Endodermal cell (in vitro differentiated cells): ENCODE results near the gene DDAH1. TPM values are rescaled to one million over a fixed set of nuclear protein-coding genes. Genes with fewer than 3 reads are reported as not detected.

Experiments used
- DNase-seq: peaks from one replicate; pipeline ENCODE4 v3.0.0-alpha.2; 2017
- H3K27ac ChIP-seq: 2 replicates; pipeline ENCODE4 v1.5.1; 2013; ENCODE audit warnings: mild to moderate bottlenecking, low read depth, low read length, moderate library complexity
- H3K27me3 ChIP-seq: 2 replicates; pipeline ENCODE4 v1.6.1; 2013; ENCODE audit warnings: mild to moderate bottlenecking, low read length, moderate library complexity; ENCODE audit not compliant: insufficient read depth, control insufficient read depth, poor library complexity, severe bottlenecking
- H3K36me3 ChIP-seq: 2 replicates; pipeline ENCODE4 v1.7.0; 2013; ENCODE audit warnings: mild to moderate bottlenecking, low read length, moderate library complexity; ENCODE audit not compliant: control insufficient read depth, insufficient read depth
- H3K4me1 ChIP-seq: one replicate; pipeline ENCODE4 v1.7.0; 2013; ENCODE audit warnings: low read length; ENCODE audit not compliant: control insufficient read depth, insufficient read depth
- H3K4me3 ChIP-seq: 2 replicates; pipeline ENCODE4 v1.5.1; 2013; ENCODE audit warnings: mild to moderate bottlenecking, low read length, moderate library complexity
- H3K9ac ChIP-seq: 2 replicates; pipeline ENCODE4 v1.6.1; 2013; ENCODE audit warnings: mild to moderate bottlenecking, low read length, moderate library complexity; ENCODE audit not compliant: poor library complexity, severe bottlenecking; ENCODE audit errors: extremely low read depth
- H3K9me3 ChIP-seq: 2 replicates; pipeline ENCODE4 v1.6.1; 2013; ENCODE audit warnings: mild to moderate bottlenecking, low read length, moderate library complexity; ENCODE audit not compliant: control insufficient read depth
- H3K27ac Mint-ChIP-seq: 2 replicates; pipeline ENCODE4 v1.8.0; 2020; ENCODE audit warnings: mixed read lengths
- H3K27me3 Mint-ChIP-seq: 2 replicates; pipeline ENCODE4 v1.8.0; 2021; ENCODE audit warnings: mild to moderate bottlenecking, mixed read lengths; ENCODE audit not compliant: insufficient read depth
- H3K36me3 Mint-ChIP-seq: 2 replicates; pipeline ENCODE4 v1.8.0; 2020; ENCODE audit warnings: low read depth, mixed read lengths
- H3K4me1 Mint-ChIP-seq: 2 replicates; pipeline ENCODE4 v1.8.0; 2020; ENCODE audit warnings: mixed read lengths
- H3K4me3 Mint-ChIP-seq: 2 replicates; pipeline ENCODE4 v1.8.0; 2020; ENCODE audit warnings: mild to moderate bottlenecking, moderate library complexity, mixed read lengths
- H3K9me3 Mint-ChIP-seq: 2 replicates; pipeline ENCODE4 v1.8.0; 2020; ENCODE audit warnings: mild to moderate bottlenecking, mixed read lengths
- WGBS, 2 experiments: methylation state at CpG; one replicate each; pipeline versions ENCODE4 v1.1.5 to v1.1.7; 2013; ENCODE audit warnings: missing lambda C conversion rate in 2 of 2, mixed read lengths in 1 of 2; ENCODE audit not compliant: insufficient coverage in 1 of 2, insufficient read length in 1 of 2; 5-methylcytosine and 5-hydroxymethylcytosine counted together
- total RNA-seq, 2 donors: library from RNA; stranded (reverse); fragmentation: NEBNext Ultra II Directional in 1 of 2; extraction: Animal tissue kit (Norgen Biotek cat#: 25700) in 1 of 2; gene quantifications; 2 replicates in 1 of 2; 3 replicates in 1 of 2; pipeline ENCODE4 v1.2.1, GENCODE V29; 2021
- TF ChIP-seq, protein P1 (sequence below): fragments of 200-600 bp; sonication (generic); conservative IDR thresholded peaks from 2 replicates; pipeline ENCODE4 v1.5.0; 2021; ENCODE audit warnings: antibody characterized with exemption, mild to moderate bottlenecking

DDAH1 gene
- total RNA-seq, 2 donors from 2014 or later, result 16.3 to 22.8 TPM

GRCh38 chr1:85325920-85326319 is 139.0 kb downstream of the DDAH1 start:
- H3K9ac ChIP-seq, result no peak overlapping the region
- Mint-ChIP-seq H3K9me3 (no peaks in the 10 kb centered on the region), H3K4me3 (no peak overlapping the region), H3K36me3 (no peaks in the 10 kb centered on the region), H3K27ac (no peak overlapping the region), H3K4me1 (peaks cover 36% of the 10 kb centered on the region), H3K27me3 (no peaks in the 10 kb centered on the region)
- H3K4me1 ChIP-seq, result no peaks in the 10 kb centered on the region
- DNase-seq, result no peak
- no peaks in the 10 kb centered on the region for H3K36me3 ChIP-seq
- TF ChIP-seq, protein P1, sequence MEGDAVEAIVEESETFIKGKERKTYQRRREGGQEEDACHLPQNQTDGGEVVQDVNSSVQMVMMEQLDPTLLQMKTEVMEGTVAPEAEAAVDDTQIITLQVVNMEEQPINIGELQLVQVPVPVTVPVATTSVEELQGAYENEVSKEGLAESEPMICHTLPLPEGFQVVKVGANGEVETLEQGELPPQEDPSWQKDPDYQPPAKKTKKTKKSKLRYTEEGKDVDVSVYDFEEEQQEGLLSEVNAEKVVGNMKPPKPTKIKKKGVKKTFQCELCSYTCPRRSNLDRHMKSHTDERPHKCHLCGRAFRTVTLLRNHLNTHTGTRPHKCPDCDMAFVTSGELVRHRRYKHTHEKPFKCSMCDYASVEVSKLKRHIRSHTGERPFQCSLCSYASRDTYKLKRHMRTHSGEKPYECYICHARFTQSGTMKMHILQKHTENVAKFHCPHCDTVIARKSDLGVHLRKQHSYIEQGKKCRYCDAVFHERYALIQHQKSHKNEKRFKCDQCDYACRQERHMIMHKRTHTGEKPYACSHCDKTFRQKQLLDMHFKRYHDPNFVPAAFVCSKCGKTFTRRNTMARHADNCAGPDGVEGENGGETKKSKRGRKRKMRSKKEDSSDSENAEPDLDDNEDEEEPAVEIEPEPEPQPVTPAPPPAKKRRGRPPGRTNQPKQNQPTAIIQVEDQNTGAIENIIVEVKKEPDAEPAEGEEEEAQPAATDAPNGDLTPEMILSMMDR, result no peak
- no peaks in the 10 kb centered on the region for H3K27me3 ChIP-seq
- no peak overlapping the region for H3K4me3 ChIP-seq
- H3K27ac ChIP-seq, result no peak overlapping the region
- no peaks in the 10 kb centered on the region for H3K9me3 ChIP-seq

DNA sequence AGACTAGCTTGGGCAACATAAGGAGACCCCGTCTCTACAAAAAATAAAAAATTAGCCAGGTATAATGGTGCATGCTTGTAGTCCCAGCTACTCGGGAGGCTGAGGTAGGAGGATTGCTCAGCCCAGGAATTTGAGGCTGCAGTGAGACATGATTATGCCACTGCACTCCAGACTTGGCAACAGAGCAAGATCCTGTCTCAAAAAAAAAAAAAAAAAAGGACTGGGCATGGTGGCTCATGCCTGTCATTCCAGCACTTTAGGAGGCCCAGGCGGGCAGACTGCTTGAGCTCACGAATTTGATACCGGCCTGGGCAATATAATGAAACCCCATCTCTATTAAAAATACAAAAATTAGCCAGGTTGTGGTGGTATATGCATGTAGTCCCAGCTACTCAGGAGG is 141.2 kb downstream of the DDAH1 start:
- Mint-ChIP-seq H3K9me3 (no peaks in the 10 kb centered on the region), H3K27me3 (no peaks in the 10 kb centered on the region), H3K4me1 (peaks cover 29% of the 10 kb centered on the region), H3K36me3 (no peaks in the 10 kb centered on the region), H3K4me3 (no peak overlapping the region), H3K27ac (no peak overlapping the region)
- WGBS, 2 experiments, result 95 to 99% methylated on average over 2 of the region's 5 CpGs
- Histone ChIP-seq H3K9me3 (no peaks in the 10 kb centered on the region), H3K9ac (no peak overlapping the region), H3K4me1 (peaks cover 2% of the 10 kb centered on the region), H3K36me3 (no peaks in the 10 kb centered on the region), H3K4me3 (no peak overlapping the region), H3K27me3 (no peaks in the 10 kb centered on the region), H3K27ac (no peak overlapping the region)
- DNase-seq, result no peak
- TF ChIP-seq, protein P1, result no peak

- TF ChIP-seq, protein P1, result no peak
- Histone ChIP-seq H3K4me1 (peaks cover 2% of the 10 kb centered on the region), H3K27ac (no peak overlapping the region), H3K27me3 (no peaks in the 10 kb centered on the region), H3K9ac (no peak overlapping the region), H3K9me3 (no peaks in the 10 kb centered on the region), H3K4me3 (no peak overlapping the region), H3K36me3 (no peaks in the 10 kb centered on the region)
- Mint-ChIP-seq H3K4me1 (peaks cover 27% of the 10 kb centered on the region), H3K36me3 (no peaks in the 10 kb centered on the region), H3K27me3 (no peaks in the 10 kb centered on the region), H3K27ac (no peak overlapping the region), H3K4me3 (no peak overlapping the region), H3K9me3 (no peaks in the 10 kb centered on the region)
- 68 to 87% methylated on average over 2 of the region's 2 CpGs for WGBS, 2 experiments
- no peak for DNase-seq
Measured at GRCh38 chr1:85322655-85323054, 142.3 kb downstream of the DDAH1 start.
